ENCODE data around the gene NLRP9. TPM values are rescaled to one million over a fixed set of nuclear protein-coding genes. Genes with fewer than 3 reads are reported as not detected.

Gene NLRP9
- polyA plus RNA-seq, 2 of the 4 experiments (the other 2 are of a cell fraction) = not detected

- TF ChIP-seq, protein P1, sequence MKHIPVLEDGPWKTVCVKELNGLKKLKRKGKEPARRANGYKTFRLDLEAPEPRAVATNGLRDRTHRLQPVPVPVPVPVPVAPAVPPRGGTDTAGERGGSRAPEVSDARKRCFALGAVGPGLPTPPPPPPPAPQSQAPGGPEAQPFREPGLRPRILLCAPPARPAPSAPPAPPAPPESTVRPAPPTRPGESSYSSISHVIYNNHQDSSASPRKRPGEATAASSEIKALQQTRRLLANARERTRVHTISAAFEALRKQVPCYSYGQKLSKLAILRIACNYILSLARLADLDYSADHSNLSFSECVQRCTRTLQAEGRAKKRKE (CRISPR knock-in tag; IDR thresholded peaks at IDR 0.05; ENCODE audit: low read depth) = no peak
- TF ChIP-seq RFX5 (IDR thresholded peaks at IDR 0.05) (0 out of 2 replicates have a peak, but pooled peaks have one; percentile 66), SREBF2 (IDR thresholded peaks at IDR 0.05) (no peak), HOXA7 (CRISPR knock-in tag; IDR thresholded peaks at IDR 0.05) (peak; percentile 72; the same call in 1 of the 2 replicates), ZNF302 (CRISPR knock-in tag; IDR thresholded peaks at IDR 0.05) (no peak), HEYL (CRISPR knock-in tag; IDR thresholded peaks at IDR 0.05) (no peak), EP300 (IDR thresholded peaks at IDR 0.05) (no peak), PBX3 (IDR thresholded peaks at IDR 0.05) (peak; percentile 93), JUNB (IDR thresholded peaks at IDR 0.05) (no peak), MYC (IDR thresholded peaks at IDR 0.05; ENCODE audit: borderline replicate concordance, low read length) (no peak), HOXB13 (CRISPR knock-in tag; IDR thresholded peaks at IDR 0.05; ENCODE audit: low read depth) (no peak), KDM1A (IDR thresholded peaks at IDR 0.05; ENCODE audit: low read depth) (no peak), BHLHE40 (IDR thresholded peaks at IDR 0.05; ENCODE audit: low read depth, low read length) (0 out of 2 replicates have a peak, but pooled peaks have one; percentile 52), ZC3H11A (IDR thresholded peaks at IDR 0.05) (no peak), HMGXB4 (CRISPR knock-in tag; IDR thresholded peaks at IDR 0.05; ENCODE audit: borderline replicate concordance) (no peak), PHF8 (IDR thresholded peaks at IDR 0.05; ENCODE audit: borderline replicate concordance, low read depth) (no peak; the same call in 1 of the 2 replicates), ZSCAN20 (CRISPR knock-in tag; IDR thresholded peaks at IDR 0.05) (no peak), FOSB (CRISPR knock-in tag; IDR thresholded peaks at IDR 0.05) (0 out of 2 replicates have a peak, but pooled peaks have one; percentile 53), RCOR1 (IDR thresholded peaks at IDR 0.05; ENCODE audit: low read depth, low read length) (no peak), TFCP2L1 (CRISPR knock-in tag; IDR thresholded peaks at IDR 0.05) (0 out of 2 replicates have a peak, but pooled peaks have one; percentile 45), MAZ (IDR thresholded peaks at IDR 0.05; ENCODE audit: borderline replicate concordance, low read depth, low read length) (peak; percentile 76; the same call in 1 of the 2 replicates), POLR2AphosphoS2 (conservative IDR thresholded peaks at IDR 0.05; ENCODE audit: low read length) (peak; percentile 94)
- TF ChIP-seq, protein P2, sequence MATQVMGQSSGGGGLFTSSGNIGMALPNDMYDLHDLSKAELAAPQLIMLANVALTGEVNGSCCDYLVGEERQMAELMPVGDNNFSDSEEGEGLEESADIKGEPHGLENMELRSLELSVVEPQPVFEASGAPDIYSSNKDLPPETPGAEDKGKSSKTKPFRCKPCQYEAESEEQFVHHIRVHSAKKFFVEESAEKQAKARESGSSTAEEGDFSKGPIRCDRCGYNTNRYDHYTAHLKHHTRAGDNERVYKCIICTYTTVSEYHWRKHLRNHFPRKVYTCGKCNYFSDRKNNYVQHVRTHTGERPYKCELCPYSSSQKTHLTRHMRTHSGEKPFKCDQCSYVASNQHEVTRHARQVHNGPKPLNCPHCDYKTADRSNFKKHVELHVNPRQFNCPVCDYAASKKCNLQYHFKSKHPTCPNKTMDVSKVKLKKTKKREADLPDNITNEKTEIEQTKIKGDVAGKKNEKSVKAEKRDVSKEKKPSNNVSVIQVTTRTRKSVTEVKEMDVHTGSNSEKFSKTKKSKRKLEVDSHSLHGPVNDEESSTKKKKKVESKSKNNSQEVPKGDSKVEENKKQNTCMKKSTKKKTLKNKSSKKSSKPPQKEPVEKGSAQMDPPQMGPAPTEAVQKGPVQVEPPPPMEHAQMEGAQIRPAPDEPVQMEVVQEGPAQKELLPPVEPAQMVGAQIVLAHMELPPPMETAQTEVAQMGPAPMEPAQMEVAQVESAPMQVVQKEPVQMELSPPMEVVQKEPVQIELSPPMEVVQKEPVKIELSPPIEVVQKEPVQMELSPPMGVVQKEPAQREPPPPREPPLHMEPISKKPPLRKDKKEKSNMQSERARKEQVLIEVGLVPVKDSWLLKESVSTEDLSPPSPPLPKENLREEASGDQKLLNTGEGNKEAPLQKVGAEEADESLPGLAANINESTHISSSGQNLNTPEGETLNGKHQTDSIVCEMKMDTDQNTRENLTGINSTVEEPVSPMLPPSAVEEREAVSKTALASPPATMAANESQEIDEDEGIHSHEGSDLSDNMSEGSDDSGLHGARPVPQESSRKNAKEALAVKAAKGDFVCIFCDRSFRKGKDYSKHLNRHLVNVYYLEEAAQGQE (IDR thresholded peaks at IDR 0.05) = no peak
Measured at GRCh38 chr19:55674841-55675660, 63.2 kb downstream of the NLRP9 start, which contains the start of gene EPN1 (continued).

Data from A549 (cell line).